GM18499 (cell line): Measurements from ENCODE around the gene MYD88.
A peak's percentile ranks its signal among the peaks of the same experiment; 100 is the strongest.

Experiments used
- ATAC-seq: cut with Tn5 transposase; IDR thresholded peaks from one replicate; pipeline ENCODE4 v1.9.1; 2021; ENCODE audit warnings: moderate number of reproducible peaks; ENCODE audit not compliant: insufficient read depth, unreplicated experiment

The MYD88 gene

DNA sequence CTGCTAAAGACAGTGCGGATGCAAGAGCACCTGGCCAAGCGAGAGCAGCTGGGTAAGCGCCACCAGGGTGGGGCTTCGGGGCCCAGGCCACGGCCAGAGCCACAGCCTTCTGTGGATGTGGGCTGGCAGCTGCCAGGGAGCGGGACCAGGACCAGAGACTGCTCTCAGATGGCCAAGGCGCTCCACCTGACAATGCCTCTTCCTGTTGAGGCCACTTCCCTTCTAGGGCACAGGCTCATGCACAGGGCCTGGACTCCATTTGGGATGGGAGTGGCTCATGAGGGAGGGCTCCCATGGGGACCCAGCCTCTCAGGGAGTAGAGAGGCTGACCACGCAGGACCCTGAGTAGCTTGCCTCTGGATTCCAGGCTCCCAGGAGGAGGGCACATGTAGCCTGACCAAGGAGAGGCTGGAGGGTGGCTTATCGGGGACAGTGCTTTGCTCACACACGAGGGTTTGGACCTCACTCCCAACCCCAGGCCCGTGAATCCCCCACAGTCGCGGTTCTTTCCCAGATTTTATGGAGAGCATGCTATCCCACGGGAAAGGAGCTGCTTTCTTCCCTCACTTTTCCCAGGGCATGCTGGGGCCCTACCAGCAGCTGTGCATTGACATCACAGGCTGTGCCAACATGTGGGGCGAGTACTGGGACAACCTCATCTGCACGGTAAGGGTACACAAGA, 26.6 kb upstream of the MYD88 start:
- ATAC-seq = no peak

DNA sequence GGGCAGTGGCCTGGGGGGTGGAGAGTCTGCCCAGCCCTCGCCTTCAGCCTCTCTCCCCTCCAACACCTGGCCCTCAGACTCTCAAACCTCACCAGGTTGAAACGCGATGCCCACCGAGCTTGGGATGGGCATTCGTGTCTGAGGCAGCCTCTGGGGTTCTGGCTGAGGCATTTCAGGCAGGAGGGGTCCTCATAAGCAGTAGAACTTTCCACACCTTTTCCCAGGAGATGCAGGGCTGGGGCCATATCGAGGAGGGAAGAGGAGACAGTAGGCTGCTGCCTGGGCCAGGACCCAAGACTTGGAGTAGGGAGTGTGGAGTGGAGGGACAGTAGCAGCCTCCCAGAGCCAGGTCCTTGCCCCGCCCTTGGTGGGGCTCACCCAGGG, 26.1 kb upstream of the MYD88 start:
- ATAC-seq = no peak

DNA sequence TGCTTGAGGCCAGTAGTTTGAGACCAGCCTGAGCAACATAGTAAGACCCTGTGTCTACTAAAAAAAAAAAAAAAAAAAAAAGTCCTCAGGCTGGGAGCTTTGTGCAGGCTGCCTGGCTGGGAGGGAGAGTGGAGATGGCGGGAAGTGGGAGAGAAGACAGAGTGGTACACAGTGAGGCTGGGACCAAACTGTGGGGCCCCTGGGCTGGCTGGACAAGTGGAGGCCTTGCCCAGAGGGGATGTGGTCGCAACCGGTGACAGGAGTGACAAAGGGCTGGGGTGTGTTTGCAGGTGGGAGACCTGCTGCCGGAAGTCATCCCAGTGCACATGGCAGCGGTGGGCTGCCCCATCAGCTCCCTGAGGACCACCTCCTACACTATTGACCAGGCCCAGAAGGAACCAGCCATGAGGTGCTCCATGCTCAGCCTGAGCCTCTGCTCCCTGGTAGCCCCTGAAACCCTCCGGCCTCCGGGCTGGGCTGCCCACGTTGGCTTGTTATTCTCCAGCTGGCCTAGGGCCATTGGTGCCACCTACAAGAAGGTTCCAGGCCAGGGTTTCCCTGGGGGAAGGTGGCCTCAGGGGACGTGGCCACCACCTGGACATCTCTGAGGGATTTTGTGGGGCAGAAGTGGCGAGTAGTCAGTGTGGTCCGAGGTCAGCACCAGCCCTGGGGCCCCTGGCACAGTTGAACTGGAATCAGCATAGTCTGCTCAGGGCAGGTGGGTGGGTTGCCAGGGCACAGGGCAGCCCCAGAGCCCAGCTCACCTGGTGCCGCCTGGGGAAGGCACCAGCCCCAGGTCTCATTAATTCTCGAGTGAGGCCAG, 24.2 kb upstream of the MYD88 start:
- no peak for ATAC-seq

DNA sequence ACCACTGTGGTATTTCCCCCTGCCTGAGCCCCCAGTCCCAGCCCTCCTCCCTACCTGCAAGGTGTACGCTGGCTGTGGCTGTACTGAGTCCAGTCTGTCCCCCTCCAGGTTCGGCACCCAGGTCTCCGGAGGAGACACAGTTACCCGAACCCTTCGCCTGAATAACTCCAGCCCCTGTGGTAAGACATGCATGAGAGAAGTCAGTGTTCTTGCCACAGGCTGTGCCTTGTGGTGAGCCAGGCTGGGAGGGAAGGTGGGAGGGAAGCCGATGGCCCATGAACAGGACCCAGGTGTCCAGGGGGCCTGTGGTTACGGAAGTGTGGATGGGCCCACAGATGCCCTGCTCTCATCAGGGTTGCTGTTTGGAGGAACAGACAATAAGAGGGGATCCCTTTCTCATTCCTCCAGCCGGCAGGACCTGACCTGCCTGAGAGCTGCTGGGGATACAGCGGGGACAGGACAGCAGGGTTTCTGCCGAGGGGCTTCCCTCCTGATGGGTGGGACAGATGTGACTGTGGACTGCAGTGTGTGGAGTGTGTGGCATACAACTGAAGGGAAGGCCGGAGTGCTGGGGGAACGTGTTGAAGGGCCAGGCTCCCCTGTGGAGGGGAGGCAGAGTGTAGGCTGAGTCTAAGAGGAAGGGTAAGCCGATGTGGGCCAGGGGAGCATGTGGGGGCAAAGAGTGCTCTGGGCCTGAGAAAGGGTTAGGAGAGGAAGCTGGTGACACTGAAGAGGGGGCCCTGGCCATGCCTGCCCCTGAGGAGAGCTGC, 23.4 kb upstream of the MYD88 start:
- no peak for ATAC-seq

DNA sequence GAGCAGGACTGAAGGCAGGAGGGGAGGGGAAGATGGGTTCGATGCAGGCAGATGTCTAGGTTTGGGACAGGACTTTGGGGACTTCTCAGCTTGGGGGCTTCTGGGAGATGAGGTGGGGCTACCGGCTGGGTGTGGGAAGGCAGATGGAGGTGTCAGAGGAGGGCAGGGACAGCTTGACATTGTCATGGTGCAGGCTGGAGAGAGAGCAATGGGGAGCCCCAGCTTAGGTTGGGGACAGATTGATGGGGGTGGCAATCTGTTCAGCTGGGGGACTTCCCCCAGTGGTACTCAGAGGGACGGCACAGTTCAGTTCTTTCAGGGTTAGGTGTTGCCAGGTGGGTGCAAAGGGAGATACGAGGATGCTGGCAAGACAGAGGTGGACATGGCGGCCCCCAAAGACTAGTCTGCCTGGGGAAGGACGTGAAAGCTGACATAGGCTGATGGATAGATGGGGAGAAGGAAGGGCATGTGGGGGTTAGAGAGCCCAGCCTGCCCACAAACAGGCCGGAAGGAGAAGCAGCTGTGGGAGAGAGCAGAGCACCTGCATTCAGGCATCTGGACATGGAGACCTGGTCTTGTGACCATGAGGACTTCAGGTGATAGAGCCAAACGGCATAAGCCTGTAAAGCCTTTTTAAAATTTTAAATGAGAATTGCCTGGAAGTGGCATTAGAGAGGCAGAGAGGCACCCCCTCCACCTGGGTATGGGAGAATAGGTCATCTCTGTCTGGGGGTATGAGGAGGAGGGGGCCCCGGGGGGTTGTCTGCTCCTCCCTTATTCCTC, 22.6 kb upstream of the MYD88 start:
- ATAC-seq = no peak

DNA sequence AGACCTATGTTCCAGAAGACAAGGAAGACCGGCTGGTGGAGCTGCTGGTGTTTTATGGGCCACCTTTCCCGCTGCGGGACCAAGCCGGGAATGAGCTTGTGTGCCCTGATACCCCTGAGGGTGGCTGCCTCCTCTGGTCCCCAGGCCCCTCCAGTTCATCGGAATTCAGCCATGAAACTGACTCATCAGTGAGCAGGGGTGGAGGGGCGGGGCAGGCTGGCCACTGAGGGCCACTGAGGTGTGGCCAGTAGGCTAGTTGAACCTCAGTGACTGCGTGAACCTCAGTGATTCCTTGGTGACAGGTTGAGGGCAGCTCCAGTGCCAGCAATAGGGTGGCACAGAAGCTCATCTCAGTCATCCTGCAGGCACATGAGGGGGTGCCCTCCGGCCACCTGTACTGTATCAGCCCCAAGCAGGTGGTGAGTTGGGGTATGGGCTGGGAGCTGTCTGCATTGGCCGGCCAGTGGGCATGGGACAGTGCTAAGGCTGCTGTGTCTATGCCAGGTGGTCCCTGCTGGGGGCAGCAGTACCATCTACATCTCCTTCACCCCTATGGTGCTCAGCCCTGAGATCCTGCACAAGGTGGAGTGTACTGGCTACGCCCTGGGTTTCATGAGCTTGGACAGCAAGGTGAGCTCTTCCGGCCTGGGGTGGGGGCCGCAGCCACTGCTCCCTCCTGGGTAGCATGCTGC, 21.8 kb upstream of the MYD88 start:
- no peak for ATAC-seq

DNA sequence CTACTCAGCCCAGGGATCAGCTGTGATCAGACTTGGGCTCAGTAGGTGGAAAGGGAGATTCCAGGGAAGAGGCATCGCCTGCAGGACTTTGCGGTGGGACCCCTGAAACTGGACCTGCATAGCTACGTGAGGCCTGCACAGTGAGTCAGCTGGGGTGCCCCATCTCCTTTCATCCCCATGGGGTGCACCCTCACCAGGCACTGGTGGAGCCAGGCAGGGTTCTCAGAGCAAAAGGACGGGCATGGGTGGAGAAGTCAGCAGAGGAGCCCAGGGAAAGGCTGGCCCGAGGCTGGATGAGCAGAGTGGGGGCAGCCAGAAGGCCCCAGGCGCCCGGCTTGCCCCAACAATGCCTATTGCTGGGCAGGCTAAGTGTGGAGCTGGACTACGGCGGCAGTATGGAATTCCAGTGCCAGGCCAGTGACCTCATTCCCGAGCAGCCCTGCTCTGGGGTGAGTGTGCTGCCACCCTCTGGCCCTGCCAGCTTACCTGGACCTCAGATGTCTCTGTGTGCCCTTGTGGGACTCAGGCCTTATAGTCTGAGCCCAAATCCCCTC, 21.2 kb upstream of the MYD88 start:
- ATAC-seq = no peak

DNA sequence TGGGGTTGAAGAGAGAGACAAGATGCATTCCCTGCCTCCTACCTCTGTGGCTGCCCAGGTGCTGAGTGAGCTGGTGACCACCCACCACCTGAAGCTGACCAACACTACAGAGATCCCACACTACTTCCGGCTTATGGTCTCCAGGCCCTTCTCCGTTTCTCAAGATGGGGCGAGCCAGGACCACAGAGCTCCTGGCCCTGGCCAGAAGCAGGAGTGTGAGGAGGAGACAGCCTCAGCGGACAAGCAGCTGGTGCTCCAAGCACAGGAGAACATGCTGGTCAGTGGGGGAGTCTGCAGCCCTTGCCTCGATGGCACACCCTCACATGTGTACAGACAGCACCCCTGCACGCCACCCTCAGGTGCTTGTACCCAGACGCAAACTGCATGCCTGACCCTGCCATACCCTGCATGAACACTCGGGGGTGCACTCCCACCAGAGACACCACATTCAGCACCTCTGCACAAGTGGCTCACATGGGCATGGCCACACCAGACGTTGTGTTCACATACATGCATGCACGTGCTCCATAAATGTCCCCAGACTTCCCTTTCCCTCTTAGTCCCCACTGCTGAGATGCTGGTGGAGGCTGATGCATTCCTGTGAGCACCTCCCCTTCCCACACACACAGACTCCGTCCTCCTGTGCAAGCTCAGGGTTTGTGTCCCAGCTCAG, 20.6 kb upstream of the MYD88 start:
- peak; percentile 55 for ATAC-seq

DNA sequence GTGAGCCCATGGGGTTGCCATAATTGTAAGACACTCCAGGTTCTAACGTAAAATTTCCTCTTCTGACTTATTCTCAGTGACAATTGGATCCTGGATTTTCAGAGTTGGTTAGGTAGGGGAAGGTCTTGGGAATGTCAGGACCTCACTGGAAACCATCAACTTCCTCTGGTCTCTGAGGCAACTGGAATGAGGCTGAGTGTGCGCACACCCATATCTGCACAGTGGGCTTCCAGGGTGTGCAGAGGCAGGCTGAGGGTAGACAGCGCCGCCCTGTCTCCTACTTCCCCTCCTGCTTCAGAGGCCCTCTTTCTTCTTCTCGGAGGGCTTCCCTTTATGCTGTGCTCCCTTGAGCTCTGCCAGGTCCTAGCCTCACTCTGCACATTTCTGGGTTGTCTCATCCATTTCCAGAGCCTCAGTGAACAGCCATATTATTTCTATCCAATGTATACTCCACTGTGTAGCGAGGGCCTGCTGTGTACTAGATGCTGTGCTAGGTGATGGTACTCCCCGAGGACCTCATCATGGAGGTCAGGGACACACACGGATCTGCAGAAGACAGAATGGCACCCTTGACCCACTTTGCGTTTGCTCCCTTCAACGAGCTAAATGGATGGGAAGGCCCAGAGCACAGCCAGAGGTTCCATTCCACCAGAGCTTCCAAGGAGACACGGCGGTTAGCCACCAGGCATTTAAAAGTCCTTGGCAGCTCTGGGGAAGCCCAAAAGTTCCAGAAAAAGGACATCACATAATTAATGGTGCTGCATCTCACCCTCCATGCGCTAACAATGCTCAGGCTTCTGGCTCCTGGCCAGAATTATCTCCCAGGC, 19.8 kb upstream of the MYD88 start:
- no peak for ATAC-seq

DNA sequence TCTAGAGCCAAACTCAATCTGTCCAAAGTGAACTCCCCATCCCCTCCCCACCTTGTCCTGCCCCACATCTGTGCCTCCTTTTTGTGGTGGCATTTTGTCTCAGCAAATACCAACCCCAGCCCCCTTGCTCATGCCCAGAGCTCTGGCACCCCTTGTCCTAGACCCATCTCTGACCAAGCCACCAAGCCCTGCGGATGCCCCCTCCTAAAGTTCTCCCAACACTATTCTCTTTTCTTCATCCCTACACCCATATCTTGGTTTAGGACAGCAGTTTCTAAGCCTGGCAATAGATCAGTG, 19.3 kb upstream of the MYD88 start:
- no peak for ATAC-seq

DNA sequence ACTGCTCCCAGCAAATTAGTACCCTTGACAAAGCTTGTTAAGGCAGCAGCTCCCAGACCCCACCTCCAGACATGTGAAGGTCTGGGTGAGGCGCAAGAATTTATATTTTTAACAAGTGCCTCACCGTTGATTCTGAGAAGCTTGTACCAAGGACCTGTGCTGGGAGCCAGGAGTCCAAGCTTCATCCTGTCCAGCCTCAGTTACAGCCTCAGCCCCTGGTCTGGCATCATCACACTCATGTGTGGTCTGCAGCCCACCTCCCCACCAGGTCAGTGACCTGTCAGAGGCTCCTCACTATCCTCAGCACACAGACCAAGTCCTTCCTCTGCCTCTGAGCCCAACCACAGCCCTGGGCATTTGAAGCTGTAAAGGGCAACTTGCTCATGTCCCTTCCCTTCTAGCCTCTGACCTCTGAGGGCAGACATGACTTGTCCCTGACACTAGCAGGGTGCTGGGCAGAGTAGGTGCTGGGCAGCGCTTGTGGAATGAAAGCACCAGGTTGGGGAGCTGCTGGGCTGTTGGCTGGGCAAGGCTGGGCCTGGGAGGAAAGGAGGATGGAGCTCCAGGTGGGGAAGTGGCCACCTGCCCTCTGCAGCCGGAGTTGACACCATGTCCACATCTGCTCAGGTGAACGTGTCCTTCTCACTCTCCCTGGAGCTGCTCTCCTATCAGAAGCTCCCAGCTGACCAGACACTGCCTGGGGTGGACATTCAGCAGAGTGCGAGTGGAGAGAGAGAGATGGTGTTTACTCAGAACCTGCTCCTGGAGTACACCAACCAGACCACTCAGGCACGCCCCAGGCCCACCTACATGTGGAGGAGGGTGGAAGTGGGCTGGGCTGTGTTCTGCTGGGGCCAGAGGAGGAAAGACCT, 18.4 kb upstream of the MYD88 start:
- ATAC-seq = no peak

DNA sequence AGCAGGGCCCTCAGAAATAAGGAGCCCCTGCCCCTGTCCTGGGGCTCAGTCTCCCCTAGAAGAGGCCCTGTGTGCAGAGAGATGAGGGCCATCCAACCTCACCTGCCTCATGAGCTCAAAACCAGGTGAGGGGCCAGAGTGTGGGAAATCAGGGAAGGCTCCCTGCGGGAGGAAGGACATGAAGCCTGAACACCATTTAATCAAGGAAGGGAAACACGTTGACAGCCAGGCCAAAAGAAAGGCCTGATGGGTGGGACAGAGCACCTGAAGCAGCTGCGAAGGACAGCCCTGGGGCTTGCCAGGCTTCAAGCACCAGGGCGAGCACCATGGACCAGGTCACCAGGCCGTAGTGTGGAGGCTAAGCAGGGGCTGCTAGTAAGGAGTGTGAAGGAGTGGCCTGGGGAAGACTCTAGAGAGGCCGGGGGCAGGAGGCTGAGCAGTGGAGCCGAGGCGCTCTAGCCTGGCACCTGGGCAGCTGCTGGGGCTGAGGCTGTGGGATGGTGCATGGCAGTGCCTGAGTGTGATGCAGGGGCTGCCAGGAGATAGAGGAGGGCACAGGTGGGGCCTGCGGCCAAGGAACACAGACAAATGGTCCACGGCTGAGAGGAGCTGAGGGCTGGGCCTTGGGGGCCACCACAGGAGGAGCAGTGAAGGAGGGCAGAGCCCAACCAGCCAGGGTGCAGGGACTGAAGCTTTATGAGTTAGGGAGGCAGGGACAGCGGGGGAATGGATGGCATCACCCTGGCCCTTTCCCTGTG, 17.6 kb upstream of the MYD88 start:
- no peak for ATAC-seq

DNA sequence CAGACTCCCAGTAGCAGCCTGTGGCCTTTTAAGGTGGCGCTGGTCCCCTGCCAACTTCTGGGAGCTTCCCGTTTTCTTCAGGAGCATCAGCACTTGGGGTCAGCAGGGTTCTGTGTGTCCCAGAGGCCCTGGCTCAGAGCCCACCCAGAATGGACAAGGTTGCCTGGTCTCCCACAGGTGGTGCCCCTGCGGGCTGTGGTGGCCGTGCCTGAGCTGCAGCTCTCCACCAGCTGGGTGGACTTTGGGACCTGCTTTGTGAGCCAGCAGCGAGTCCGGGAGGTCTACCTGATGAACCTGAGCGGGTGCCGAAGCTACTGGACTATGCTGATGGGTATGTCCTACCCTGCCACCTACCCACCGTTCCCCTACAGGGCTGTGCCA, 17.0 kb upstream of the MYD88 start:
- ATAC-seq = no peak

DNA sequence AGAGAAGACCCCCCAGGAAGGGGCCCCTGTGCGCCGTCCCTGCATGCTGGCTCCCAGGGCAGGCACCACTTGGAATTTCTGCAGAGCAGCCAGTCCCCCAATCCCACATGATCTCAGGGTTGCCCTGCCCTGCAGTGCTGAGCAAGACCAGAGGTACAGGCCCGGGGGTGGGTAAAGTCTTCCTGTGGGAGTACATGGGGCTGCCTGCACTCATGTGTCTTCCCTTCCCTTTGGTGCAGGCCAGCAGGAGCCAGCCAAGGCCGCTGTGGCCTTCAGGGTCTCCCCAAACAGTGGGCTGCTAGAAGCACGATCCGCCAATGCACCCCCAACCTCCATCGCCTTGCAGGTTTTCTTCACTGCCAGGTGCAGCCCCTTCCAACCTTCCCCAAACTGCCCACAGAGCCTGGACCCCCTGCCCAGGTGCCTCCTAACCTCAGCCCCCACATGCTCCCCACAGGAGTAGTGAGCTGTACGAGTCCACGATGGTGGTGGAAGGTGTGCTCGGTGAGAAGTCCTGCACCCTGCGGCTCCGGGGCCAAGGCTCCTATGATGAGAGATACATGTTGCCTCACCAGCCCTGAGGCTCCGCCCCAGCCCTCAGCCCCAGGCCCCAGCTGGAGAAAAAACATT, 16.5 kb upstream of the MYD88 start:
- no peak for ATAC-seq

DNA sequence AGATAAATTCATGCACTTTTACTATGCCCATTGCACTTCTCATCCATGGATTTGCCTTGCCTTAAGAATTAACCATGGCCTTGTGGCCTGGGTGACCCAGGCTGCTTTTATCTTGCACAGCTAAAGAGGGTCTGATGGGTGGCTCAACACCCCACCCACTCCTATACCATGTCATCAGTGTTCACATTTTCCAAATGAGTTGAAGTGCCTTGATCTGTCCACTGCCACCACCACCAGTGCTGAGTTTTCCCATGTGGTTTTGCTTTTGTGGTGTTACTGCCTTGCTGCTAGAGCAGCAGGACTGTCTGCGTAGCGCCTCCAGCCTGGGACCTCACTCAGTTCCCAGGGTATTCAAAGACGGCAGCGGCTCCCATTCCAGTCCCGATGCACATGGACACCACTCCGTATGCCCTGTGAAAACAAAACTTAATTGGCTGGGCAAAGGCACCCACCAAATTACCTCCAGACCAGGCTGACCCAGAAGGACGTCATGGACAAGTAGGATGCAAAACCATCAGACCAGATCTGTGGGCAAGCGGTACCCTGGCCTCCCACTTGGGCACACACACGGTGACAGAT, 15.7 kb upstream of the MYD88 start:
- no peak for ATAC-seq
